ENCODE measurements around the gene TEN1. TPM values are rescaled to one million over a fixed set of nuclear protein-coding genes. Genes with fewer than 3 reads are reported as not detected.
"Not testable (repeated sequence)": the region's sequence is repeated elsewhere in the genome, so short reads cannot be mapped to it uniquely, and the experiment has no call there.

Gene TEN1
- total RNA-seq, 1 donor from 2014 or later = 22.2 TPM

GRCh38 chr17:76040376-76040775 is 61.3 kb downstream of the TEN1 start:
- DNase-seq (ENCODE audit: low spot score) = no peak
- H3K4me1 Mint-ChIP-seq (ENCODE audit: low read depth) = no peaks in the 10 kb centered on the region
- no peak overlapping the region for H3K27ac Mint-ChIP-seq (ENCODE audit: unreplicated experiment)
- H3K9me3 Mint-ChIP-seq (ENCODE audit: low read depth) = no peaks in the 10 kb centered on the region
- peaks cover 45% of the 10 kb centered on the region for H3K36me3 Mint-ChIP-seq (ENCODE audit: low read depth)
- H3K4me3 Mint-ChIP-seq (ENCODE audit: unreplicated experiment) = no peak overlapping the region
- H3K27me3 Mint-ChIP-seq (ENCODE audit: low read depth) = no peaks in the 10 kb centered on the region
- TF ChIP-seq, protein P1, sequence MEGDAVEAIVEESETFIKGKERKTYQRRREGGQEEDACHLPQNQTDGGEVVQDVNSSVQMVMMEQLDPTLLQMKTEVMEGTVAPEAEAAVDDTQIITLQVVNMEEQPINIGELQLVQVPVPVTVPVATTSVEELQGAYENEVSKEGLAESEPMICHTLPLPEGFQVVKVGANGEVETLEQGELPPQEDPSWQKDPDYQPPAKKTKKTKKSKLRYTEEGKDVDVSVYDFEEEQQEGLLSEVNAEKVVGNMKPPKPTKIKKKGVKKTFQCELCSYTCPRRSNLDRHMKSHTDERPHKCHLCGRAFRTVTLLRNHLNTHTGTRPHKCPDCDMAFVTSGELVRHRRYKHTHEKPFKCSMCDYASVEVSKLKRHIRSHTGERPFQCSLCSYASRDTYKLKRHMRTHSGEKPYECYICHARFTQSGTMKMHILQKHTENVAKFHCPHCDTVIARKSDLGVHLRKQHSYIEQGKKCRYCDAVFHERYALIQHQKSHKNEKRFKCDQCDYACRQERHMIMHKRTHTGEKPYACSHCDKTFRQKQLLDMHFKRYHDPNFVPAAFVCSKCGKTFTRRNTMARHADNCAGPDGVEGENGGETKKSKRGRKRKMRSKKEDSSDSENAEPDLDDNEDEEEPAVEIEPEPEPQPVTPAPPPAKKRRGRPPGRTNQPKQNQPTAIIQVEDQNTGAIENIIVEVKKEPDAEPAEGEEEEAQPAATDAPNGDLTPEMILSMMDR (IDR thresholded peaks at IDR 0.05) = no peak

- H3K9me3 Mint-ChIP-seq (ENCODE audit: low read depth); H3K27me3 Mint-ChIP-seq (ENCODE audit: low read depth); H3K4me3 Mint-ChIP-seq (ENCODE audit: unreplicated experiment); H3K4me1 Mint-ChIP-seq (ENCODE audit: low read depth); DNase-seq (ENCODE audit: low spot score); H3K27ac Mint-ChIP-seq (ENCODE audit: unreplicated experiment): not testable (repeated sequence)
- peaks cover 55% of the 10 kb centered on the region for H3K36me3 Mint-ChIP-seq (ENCODE audit: low read depth)
These were observed 63.8 kb downstream of the TEN1 start for GRCh38 chr17:76042868-76043267.

DNA sequence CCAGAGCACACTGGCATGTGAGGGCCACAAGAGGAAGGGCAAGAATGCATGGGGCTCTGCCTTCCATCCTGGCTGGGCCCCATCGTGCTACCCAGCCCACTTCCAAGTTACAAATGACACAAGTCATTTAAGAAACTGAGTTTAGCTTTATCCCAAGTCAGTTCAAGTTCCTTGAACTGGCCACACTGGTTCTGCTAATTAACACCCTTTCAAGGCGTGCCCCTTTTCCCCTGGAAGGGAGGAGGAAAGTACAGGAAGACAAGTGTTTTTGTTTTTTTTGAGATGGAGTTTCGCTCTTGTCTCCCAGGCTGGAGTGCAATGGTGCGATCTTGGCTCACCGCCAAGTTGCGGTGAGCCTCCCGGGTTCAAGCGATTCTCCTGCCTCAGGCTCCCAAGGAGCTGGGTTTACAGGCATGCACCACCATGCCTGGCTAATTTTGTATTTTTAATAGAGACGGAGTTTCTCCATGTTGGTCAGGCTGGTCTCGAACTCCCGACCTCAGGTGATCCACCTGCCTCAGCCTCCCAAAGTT is 65.5 kb downstream of the TEN1 start:
- not testable (repeated sequence) for H3K27me3 Mint-ChIP-seq (ENCODE audit: low read depth); H3K4me1 Mint-ChIP-seq (ENCODE audit: low read depth); H3K9me3 Mint-ChIP-seq (ENCODE audit: low read depth); H3K4me3 Mint-ChIP-seq (ENCODE audit: unreplicated experiment); H3K27ac Mint-ChIP-seq (ENCODE audit: unreplicated experiment); DNase-seq (ENCODE audit: low spot score)
- H3K36me3 Mint-ChIP-seq (ENCODE audit: low read depth) = peaks cover 57% of the 10 kb centered on the region

GRCh38 chr17:76046064-76046463 is 67.0 kb downstream of the TEN1 start:
- Mint-ChIP-seq H3K4me1 (ENCODE audit: low read depth) (peaks cover 13% of the 10 kb centered on the region), H3K27ac (ENCODE audit: unreplicated experiment) (no peak overlapping the region)
- TF ChIP-seq, protein P1 (IDR thresholded peaks at IDR 0.05) = no peak

GRCh38 chr17:76048025-76048605 is 69.1 kb downstream of the TEN1 start:
- H3K4me3 Mint-ChIP-seq (ENCODE audit: unreplicated experiment) = no peak overlapping the region
- no peak for DNase-seq (ENCODE audit: low spot score)
- TF ChIP-seq, protein P1 (IDR thresholded peaks at IDR 0.05) = no peak
- peak overlapping the region; percentile 53 for H3K27ac Mint-ChIP-seq (ENCODE audit: unreplicated experiment)
- H3K9me3 Mint-ChIP-seq (ENCODE audit: low read depth) = no peaks in the 10 kb centered on the region
- H3K4me1 Mint-ChIP-seq (ENCODE audit: low read depth) = peaks cover 18% of the 10 kb centered on the region
- H3K27me3 Mint-ChIP-seq (ENCODE audit: low read depth) = no peaks in the 10 kb centered on the region
- peaks cover 56% of the 10 kb centered on the region for H3K36me3 Mint-ChIP-seq (ENCODE audit: low read depth)

More at GRCh38 chr17:76046064-76046463, 67.0 kb downstream of the TEN1 start:
- Mint-ChIP-seq H3K9me3 (ENCODE audit: low read depth) (no peaks in the 10 kb centered on the region), H3K36me3 (ENCODE audit: low read depth) (peaks cover 54% of the 10 kb centered on the region), H3K27me3 (ENCODE audit: low read depth) (no peaks in the 10 kb centered on the region), H3K4me3 (ENCODE audit: unreplicated experiment) (no peak overlapping the region)
- DNase-seq (ENCODE audit: low spot score) = no peak

- Mint-ChIP-seq H3K36me3 (ENCODE audit: low read depth) (peaks cover 52% of the 10 kb centered on the region), H3K27ac (ENCODE audit: unreplicated experiment) (peak overlapping the region; percentile 52), H3K27me3 (ENCODE audit: low read depth) (no peaks in the 10 kb centered on the region), H3K4me1 (ENCODE audit: low read depth) (peaks cover 24% of the 10 kb centered on the region), H3K9me3 (ENCODE audit: low read depth) (no peaks in the 10 kb centered on the region), H3K4me3 (ENCODE audit: unreplicated experiment) (no peak overlapping the region)
- TF ChIP-seq, protein P1 (IDR thresholded peaks at IDR 0.05) = no peak
- no peak for DNase-seq (ENCODE audit: low spot score)
These were observed 69.7 kb downstream of the TEN1 start for GRCh38 chr17:76048711-76049110.
